GM23248 (cell line): ENCODE results near the gene RMND5A. TPM values are rescaled to one million over a fixed set of nuclear protein-coding genes. Genes with fewer than 3 reads are reported as not detected.

Source experiments
- DNase-seq: peaks from one replicate; pipeline ENCODE4 v3.0.0-alpha.2; 2015
- H2AFZ ChIP-seq: fragments of 200-600 bp; sonication (generic); 2 replicates; pipeline ENCODE4 v1.6.1; 2016; ENCODE audit warnings: antibody characterized with exemption
- H3F3A ChIP-seq: fragments of 200-600 bp; sonication (generic); 2 replicates; pipeline ENCODE4 v1.6.1; 2016; ENCODE audit warnings: mild to moderate bottlenecking, antibody characterized with exemption, mixed run types; ENCODE audit not compliant: insufficient read depth
- H3K27ac ChIP-seq: fragments of 200-600 bp; sonication (generic); 2 replicates; pipeline ENCODE4 v1.5.1; 2016; ENCODE audit warnings: mild to moderate bottlenecking
- H3K27me3 ChIP-seq: fragments of 200-600 bp; sonication (generic); replicated peaks from 2 replicates; pipeline ENCODE4 v1.6.1; 2016; ENCODE audit warnings: mild to moderate bottlenecking; ENCODE audit not compliant: insufficient read depth
- H3K36me3 ChIP-seq: fragments of 200-600 bp; sonication (generic); 2 replicates; pipeline ENCODE4 v1.6.1; 2016; ENCODE audit warnings: low read depth, mild to moderate bottlenecking
- H3K4me1 ChIP-seq: fragments of 200-600 bp; sonication (generic); 2 replicates; pipeline ENCODE4 v1.6.1; 2016; ENCODE audit warnings: mild to moderate bottlenecking; ENCODE audit not compliant: insufficient read depth
- H3K4me2 ChIP-seq: fragments of 200-600 bp; sonication (generic); one replicate; pipeline ENCODE4 v1.6.1; 2016; ENCODE audit warnings: mild to moderate bottlenecking; ENCODE audit not compliant: unreplicated experiment
- H3K4me3 ChIP-seq: fragments of 200-600 bp; sonication (generic); 2 replicates; pipeline ENCODE4 v1.5.1; 2016; ENCODE audit warnings: mild to moderate bottlenecking
- H3K79me2 ChIP-seq: fragments of 200-600 bp; sonication (generic); 2 replicates; pipeline ENCODE4 v1.6.1; 2016; ENCODE audit warnings: mild to moderate bottlenecking; ENCODE audit not compliant: insufficient read depth
- H3K9ac ChIP-seq: fragments of 200-600 bp; sonication (generic); 2 replicates; pipeline ENCODE4 v1.6.1; 2016; ENCODE audit warnings: mild to moderate bottlenecking
- H3K9me2 ChIP-seq: fragments of 200-600 bp; sonication (generic); 2 replicates; pipeline ENCODE4 v1.6.1; 2016; ENCODE audit warnings: mixed run types, mild to moderate bottlenecking, moderate library complexity; ENCODE audit not compliant: insufficient read depth
- H3K9me3 ChIP-seq: fragments of 200-600 bp; sonication (generic); one replicate; pipeline ENCODE4 v1.6.1; 2017; ENCODE audit warnings: low read depth
- H4K20me1 ChIP-seq: fragments of 200-600 bp; sonication (generic); 2 replicates; pipeline ENCODE4 v1.6.0; 2016; ENCODE audit not compliant: insufficient read depth
- EZH2 ChIP-seq: fragments of 200-600 bp; sonication (generic); IDR thresholded peaks from 2 replicates; pipeline ENCODE4 v1.6.1; 2018; ENCODE audit warnings: antibody characterized with exemption, mild to moderate bottlenecking; ENCODE audit not compliant: insufficient read depth, poor library complexity, severe bottlenecking
- EZH2phosphoT487 ChIP-seq: fragments of 200-600 bp; sonication (generic); IDR thresholded peaks from 2 replicates; pipeline ENCODE4 v1.6.1; 2018; ENCODE audit warnings: antibody characterized with exemption, moderate library complexity, mild to moderate bottlenecking, low read depth; ENCODE audit not compliant: insufficient read depth
- WGBS, 2 experiments: methylation state at CpG; one replicate each; pipeline ENCODE4 v1.1.6; 2015 to 2017; ENCODE audit warnings: low lambda C conversion rate in 2 of 2, low coverage in 1 of 2; ENCODE audit errors: missing lambda C conversion rate in 2 of 2; 5-methylcytosine and 5-hydroxymethylcytosine counted together
- in situ Hi-C: fragments of 300-500 bp; cut with MboI; formaldehyde crosslinking; loops from 2 replicates; pipeline ENCODE4 v1.15.0; 2020
- polyA plus RNA-seq: library from polyadenylated mRNA; unstranded; fragments of >200 nt; fragmentation: Nextera tagmentation; extraction: Ambion mirVana; gene quantifications from 2 replicates; pipeline ENCODE4 v1.2.1, GENCODE V29; 2016
- total RNA-seq: library from RNA; depleted of rRNA; stranded (reverse); fragments of >200 nt; shearing (Covaris generic); gene quantifications from 2 replicates; pipeline ENCODE4 v1.2.3, GENCODE V29; 2014

RMND5A gene
- total and polyA plus RNA-seq, 2 experiments from 2014 or later: 6.8 to 21.2 TPM

GRCh38 chr2:86783615-86784339, 63.7 kb downstream of the RMND5A start:
- Histone ChIP-seq H3K27me3 (peaks cover 17% of the 10 kb centered on the region), H3K9ac (no peak overlapping the region), H3K27ac (no peak overlapping the region), H3K36me3 (no peaks in the 10 kb centered on the region), H3F3A (no peaks in the 10 kb centered on the region), H3K4me3 (no peak overlapping the region), H3K9me3 (no peaks in the 10 kb centered on the region), H3K4me2 (no peak overlapping the region), H3K9me2 (no peaks in the 10 kb centered on the region), H2AFZ (no peak overlapping the region), H3K79me2 (no peaks in the 10 kb centered on the region), H4K20me1 (no peaks in the 10 kb centered on the region), H3K4me1 (no peaks in the 10 kb centered on the region)
- in situ Hi-C loops: no loop called here
- WGBS, 2 experiments: 71 to 76% methylated on average over 8 of the region's 8 CpGs
- no peak for DNase-seq
- no peak for TF ChIP-seq EZH2
- TF ChIP-seq EZH2phosphoT487: no peak

- no peak for DNase-seq
- H3K4me1 ChIP-seq: no peaks in the 10 kb centered on the region
- H3K4me2 ChIP-seq: no peak overlapping the region
- H3K4me3 ChIP-seq: no peak overlapping the region
- H3K79me2 ChIP-seq: no peaks in the 10 kb centered on the region
- 76 to 86% methylated on average over 9 of the region's 9 CpGs for whole genome bisulfite sequencing, 2 experiments
- TF ChIP-seq EZH2phosphoT487 (no peak), EZH2 (no peak)
- H2AFZ ChIP-seq: no peak overlapping the region
- peaks cover 32% of the 10 kb centered on the region for H3K27me3 ChIP-seq
- no peaks in the 10 kb centered on the region for H3K36me3 ChIP-seq
- H3K9me2 ChIP-seq: no peaks in the 10 kb centered on the region
- no peak overlapping the region for H3K9ac ChIP-seq
- H3K9me3 ChIP-seq: no peaks in the 10 kb centered on the region
- H4K20me1 ChIP-seq: no peaks in the 10 kb centered on the region
- H3K27ac ChIP-seq: no peak overlapping the region
- H3F3A ChIP-seq: no peaks in the 10 kb centered on the region
- in situ Hi-C loops: no loop called here
Measured at GRCh38 chr2:86785456-86785855, 65.4 kb downstream of the RMND5A start.

GRCh38 chr2:86786001-86786536, 66.0 kb downstream of the RMND5A start:
- H3K4me1 ChIP-seq: no peaks in the 10 kb centered on the region
- no peak overlapping the region for H2AFZ ChIP-seq
- no peaks in the 10 kb centered on the region for H3K79me2 ChIP-seq
- no peaks in the 10 kb centered on the region for H4K20me1 ChIP-seq
- H3K9me3 ChIP-seq: no peaks in the 10 kb centered on the region
- peaks cover 36% of the 10 kb centered on the region for H3K27me3 ChIP-seq
- no peak overlapping the region for H3K4me2 ChIP-seq
- TF ChIP-seq EZH2phosphoT487 (no peak), EZH2 (no peak)
- H3F3A ChIP-seq: no peaks in the 10 kb centered on the region
- H3K27ac ChIP-seq: no peak overlapping the region
- in situ Hi-C loops: no loop called here
- no peaks in the 10 kb centered on the region for H3K36me3 ChIP-seq
- DNase-seq: no peak
- WGBS, 2 experiments: 38 to 45% methylated on average over 10 of the region's 10 CpGs
- H3K9ac ChIP-seq: no peak overlapping the region
- no peak overlapping the region for H3K4me3 ChIP-seq
- H3K9me2 ChIP-seq: no peaks in the 10 kb centered on the region

- H3K4me2 ChIP-seq: no peak overlapping the region
- no peak for DNase-seq
- H3K27ac ChIP-seq: no peak overlapping the region
- H3K9ac ChIP-seq: no peak overlapping the region
- no peaks in the 10 kb centered on the region for H3F3A ChIP-seq
- WGBS, 2 experiments: 0 to 6% methylated on average over 2 of the region's 2 CpGs
- H3K36me3 ChIP-seq: no peaks in the 10 kb centered on the region
- H3K9me3 ChIP-seq: no peaks in the 10 kb centered on the region
- peaks cover 50% of the 10 kb centered on the region for H3K27me3 ChIP-seq
- no peaks in the 10 kb centered on the region for H3K4me1 ChIP-seq
- H3K4me3 ChIP-seq: no peak overlapping the region
- H2AFZ ChIP-seq: no peak overlapping the region
- no peak for TF ChIP-seq EZH2phosphoT487
- TF ChIP-seq EZH2: no peak
- no peaks in the 10 kb centered on the region for H4K20me1 ChIP-seq
- in situ Hi-C loops: no loop called here
- H3K9me2 ChIP-seq: no peaks in the 10 kb centered on the region
- no peaks in the 10 kb centered on the region for H3K79me2 ChIP-seq
Measured at GRCh38 chr2:86787736-86788135, 67.6 kb downstream of the RMND5A start.
